GM23338 (cell line): ENCODE results near the gene EPHA6. TPM values are rescaled to one million over a fixed set of nuclear protein-coding genes. Genes with fewer than 3 reads are reported as not detected.

Source experiments
- ATAC-seq: fragments of 200-7000 bp; cut with Tn5 transposase; 3 replicates; pipeline ENCODE4 v1.9.1; 2020
- DNase-seq: peaks from one replicate; pipeline ENCODE4 v3.0.0-alpha.2; 2015; ENCODE audit warnings: low spot score
- H2AFZ ChIP-seq: fragments of 200-600 bp; sonication (generic); 2 replicates; pipeline ENCODE4 v1.8.0; 2016; ENCODE audit warnings: antibody characterized with exemption, mild to moderate bottlenecking, moderate library complexity
- H3F3A ChIP-seq: fragments of 200-600 bp; sonication (generic); replicated peaks from 2 replicates; pipeline ENCODE4 v1.8.0; 2017; ENCODE audit warnings: antibody characterized with exemption, mixed run types, low read depth
- H3K27ac ChIP-seq: fragments of 200-600 bp; sonication (generic); 2 replicates; pipeline ENCODE4 v1.6.1; 2016; ENCODE audit warnings: low read depth
- H3K27me3 ChIP-seq: fragments of 200-600 bp; sonication (generic); 2 replicates; pipeline ENCODE4 v1.8.0; 2016; ENCODE audit warnings: mild to moderate bottlenecking, mixed run types, moderate library complexity; ENCODE audit not compliant: insufficient read depth
- H3K36me3 ChIP-seq: fragments of 200-600 bp; sonication (generic); 2 replicates; pipeline ENCODE4 v1.8.0; 2016; ENCODE audit warnings: mild to moderate bottlenecking; ENCODE audit not compliant: insufficient read depth
- H3K4me1 ChIP-seq: fragments of 200-600 bp; sonication (generic); 2 replicates; pipeline ENCODE4 v1.8.0; 2016; ENCODE audit warnings: mild to moderate bottlenecking, moderate library complexity; ENCODE audit not compliant: insufficient read depth
- H3K4me2 ChIP-seq: fragments of 200-600 bp; sonication (generic); 2 replicates; pipeline ENCODE4 v1.7.1; 2017; ENCODE audit warnings: mixed run types
- H3K4me3 ChIP-seq: fragments of 200-600 bp; sonication (generic); 2 replicates; pipeline ENCODE4 v1.6.1; 2016; ENCODE audit warnings: mixed run types
- H3K79me2 ChIP-seq: fragments of 200-600 bp; sonication (generic); replicated peaks from 2 replicates; pipeline ENCODE4 v1.8.0; 2017; ENCODE audit warnings: mild to moderate bottlenecking; ENCODE audit not compliant: insufficient read depth
- H3K9me2 ChIP-seq: fragments of 200-600 bp; sonication (generic); 2 replicates; pipeline ENCODE4 v1.8.0; 2017; ENCODE audit not compliant: insufficient read depth
- H4K20me1 ChIP-seq: fragments of 200-600 bp; sonication (generic); replicated peaks from 2 replicates; pipeline ENCODE4 v1.8.0; 2017; ENCODE audit warnings: mild to moderate bottlenecking; ENCODE audit not compliant: insufficient read depth
- H3K27ac Mint-ChIP-seq: 2 replicates; pipeline ENCODE4 v1.8.0; 2020; ENCODE audit warnings: inconsistent platforms, mild to moderate bottlenecking, moderate library complexity, mixed read lengths
- H3K27me3 Mint-ChIP-seq: 3 replicates; pipeline ENCODE4 v1.8.0; 2022; ENCODE audit warnings: low read depth, mild to moderate bottlenecking, moderate library complexity, mixed read lengths, inconsistent platforms; ENCODE audit not compliant: insufficient read depth, poor library complexity
- H3K36me3 Mint-ChIP-seq: 3 replicates; pipeline ENCODE4 v1.8.0; 2021; ENCODE audit warnings: low read depth, mild to moderate bottlenecking, inconsistent platforms, moderate library complexity, mixed read lengths
- H3K4me1 Mint-ChIP-seq: 3 replicates; pipeline ENCODE4 v1.8.0; 2020; ENCODE audit warnings: mild to moderate bottlenecking, inconsistent platforms, mixed read lengths
- H3K4me3 Mint-ChIP-seq: 3 replicates; pipeline ENCODE4 v1.8.0; 2021; ENCODE audit warnings: moderate library complexity, mild to moderate bottlenecking, inconsistent platforms, mixed read lengths
- H3K9me3 Mint-ChIP-seq: 3 replicates; pipeline ENCODE4 v1.8.0; 2020; ENCODE audit warnings: moderate library complexity, mild to moderate bottlenecking, inconsistent platforms, mixed read lengths
- CREB1 ChIP-seq: fragments of 250-450 bp; sonication (Bioruptor Pico); IDR thresholded peaks from 2 replicates; pipeline ENCODE4 v1.5.0; 2020; ENCODE audit warnings: low read depth, mild to moderate bottlenecking, moderate library complexity
- JUNB ChIP-seq: IDR thresholded peaks from one replicate; pipeline ENCODE4 v1.6.1; 2016; ENCODE audit warnings: antibody characterized with exemption; ENCODE audit not compliant: unreplicated experiment
- NANOG ChIP-seq: IDR thresholded peaks from 2 replicates; pipeline ENCODE4 v1.6.1; 2016; ENCODE audit warnings: antibody characterized with exemption, borderline replicate concordance
- POLR2AphosphoS5 ChIP-seq: IDR thresholded peaks from 2 replicates; pipeline ENCODE4 v1.6.1; 2016; ENCODE audit warnings: antibody characterized with exemption, low read depth
- STAT1 ChIP-seq: IDR thresholded peaks from one replicate; pipeline ENCODE4 v1.6.1; 2016; ENCODE audit warnings: antibody characterized with exemption; ENCODE audit not compliant: unreplicated experiment
- ZNF114 ChIP-seq: fragments of 250-450 bp; sonication (Bioruptor Pico); IDR thresholded peaks from 2 replicates; pipeline ENCODE4 v1.5.0; 2020; ENCODE audit warnings: mild to moderate bottlenecking, moderate library complexity
- ZNF331 ChIP-seq: fragments of 250-450 bp; sonication (Bioruptor Pico); IDR thresholded peaks from 2 replicates; pipeline ENCODE4 v1.5.0; 2020; ENCODE audit warnings: low read depth, mild to moderate bottlenecking, moderate library complexity
- polyA plus RNA-seq: library from polyadenylated mRNA; unstranded; fragments of >200 nt; fragmentation: Nextera tagmentation; extraction: Ambion mirVana; gene quantifications from 2 replicates; pipeline ENCODE4 v1.2.1, GENCODE V29; 2016
- total RNA-seq: library from RNA; depleted of rRNA; stranded (reverse); fragments of >200 nt; shearing (Covaris generic); gene quantifications from 2 replicates; pipeline ENCODE4 v1.2.3, GENCODE V29; 2014
- TF ChIP-seq, protein P1 (sequence below): fragments of 250-450 bp; sonication (Bioruptor Pico); IDR thresholded peaks from 2 replicates; pipeline ENCODE4 v1.5.0; 2020; ENCODE audit warnings: mild to moderate bottlenecking, moderate library complexity
- TF ChIP-seq, protein P2 (sequence below): IDR thresholded peaks from one replicate; pipeline ENCODE4 v1.6.1; 2018; ENCODE audit warnings: antibody characterized with exemption; ENCODE audit not compliant: unreplicated experiment
- TF ChIP-seq, protein P3 (sequence below): IDR thresholded peaks from 2 replicates; pipeline ENCODE4 v1.6.1; 2016; ENCODE audit warnings: antibody characterized with exemption

EPHA6 gene
- total and polyA plus RNA-seq, 2 experiments from 2014 or later: 0.37 to 2.6 TPM

DNA sequence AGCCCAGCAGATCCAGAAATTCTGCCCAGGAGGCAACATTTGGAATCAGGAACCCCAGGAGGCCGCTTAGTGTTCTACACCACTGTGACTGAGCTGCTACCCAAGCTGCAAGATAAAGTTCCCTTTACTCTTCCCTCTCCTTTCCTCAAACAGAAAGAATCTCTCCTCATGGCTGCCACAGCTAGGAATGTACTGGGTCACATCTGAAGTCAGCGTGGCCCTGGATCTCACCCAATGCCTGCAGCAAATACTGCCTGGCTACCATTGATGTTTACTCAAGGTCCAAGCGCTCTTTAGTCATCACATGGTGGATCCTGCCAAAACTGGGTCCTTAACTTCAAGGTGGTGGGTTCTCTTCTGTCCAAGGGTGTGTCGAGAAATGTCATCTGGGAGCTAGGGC lies 382.7 kb downstream of the EPHA6 start:
- TF ChIP-seq POLR2AphosphoS5 (no peak), ZNF114 (CRISPR knock-in tag) (no peak), NANOG (no peak), ZNF331 (CRISPR knock-in tag) (no peak), JUNB (no peak), STAT1 (no peak), CREB1 (no peak)
- TF ChIP-seq, protein P1, sequence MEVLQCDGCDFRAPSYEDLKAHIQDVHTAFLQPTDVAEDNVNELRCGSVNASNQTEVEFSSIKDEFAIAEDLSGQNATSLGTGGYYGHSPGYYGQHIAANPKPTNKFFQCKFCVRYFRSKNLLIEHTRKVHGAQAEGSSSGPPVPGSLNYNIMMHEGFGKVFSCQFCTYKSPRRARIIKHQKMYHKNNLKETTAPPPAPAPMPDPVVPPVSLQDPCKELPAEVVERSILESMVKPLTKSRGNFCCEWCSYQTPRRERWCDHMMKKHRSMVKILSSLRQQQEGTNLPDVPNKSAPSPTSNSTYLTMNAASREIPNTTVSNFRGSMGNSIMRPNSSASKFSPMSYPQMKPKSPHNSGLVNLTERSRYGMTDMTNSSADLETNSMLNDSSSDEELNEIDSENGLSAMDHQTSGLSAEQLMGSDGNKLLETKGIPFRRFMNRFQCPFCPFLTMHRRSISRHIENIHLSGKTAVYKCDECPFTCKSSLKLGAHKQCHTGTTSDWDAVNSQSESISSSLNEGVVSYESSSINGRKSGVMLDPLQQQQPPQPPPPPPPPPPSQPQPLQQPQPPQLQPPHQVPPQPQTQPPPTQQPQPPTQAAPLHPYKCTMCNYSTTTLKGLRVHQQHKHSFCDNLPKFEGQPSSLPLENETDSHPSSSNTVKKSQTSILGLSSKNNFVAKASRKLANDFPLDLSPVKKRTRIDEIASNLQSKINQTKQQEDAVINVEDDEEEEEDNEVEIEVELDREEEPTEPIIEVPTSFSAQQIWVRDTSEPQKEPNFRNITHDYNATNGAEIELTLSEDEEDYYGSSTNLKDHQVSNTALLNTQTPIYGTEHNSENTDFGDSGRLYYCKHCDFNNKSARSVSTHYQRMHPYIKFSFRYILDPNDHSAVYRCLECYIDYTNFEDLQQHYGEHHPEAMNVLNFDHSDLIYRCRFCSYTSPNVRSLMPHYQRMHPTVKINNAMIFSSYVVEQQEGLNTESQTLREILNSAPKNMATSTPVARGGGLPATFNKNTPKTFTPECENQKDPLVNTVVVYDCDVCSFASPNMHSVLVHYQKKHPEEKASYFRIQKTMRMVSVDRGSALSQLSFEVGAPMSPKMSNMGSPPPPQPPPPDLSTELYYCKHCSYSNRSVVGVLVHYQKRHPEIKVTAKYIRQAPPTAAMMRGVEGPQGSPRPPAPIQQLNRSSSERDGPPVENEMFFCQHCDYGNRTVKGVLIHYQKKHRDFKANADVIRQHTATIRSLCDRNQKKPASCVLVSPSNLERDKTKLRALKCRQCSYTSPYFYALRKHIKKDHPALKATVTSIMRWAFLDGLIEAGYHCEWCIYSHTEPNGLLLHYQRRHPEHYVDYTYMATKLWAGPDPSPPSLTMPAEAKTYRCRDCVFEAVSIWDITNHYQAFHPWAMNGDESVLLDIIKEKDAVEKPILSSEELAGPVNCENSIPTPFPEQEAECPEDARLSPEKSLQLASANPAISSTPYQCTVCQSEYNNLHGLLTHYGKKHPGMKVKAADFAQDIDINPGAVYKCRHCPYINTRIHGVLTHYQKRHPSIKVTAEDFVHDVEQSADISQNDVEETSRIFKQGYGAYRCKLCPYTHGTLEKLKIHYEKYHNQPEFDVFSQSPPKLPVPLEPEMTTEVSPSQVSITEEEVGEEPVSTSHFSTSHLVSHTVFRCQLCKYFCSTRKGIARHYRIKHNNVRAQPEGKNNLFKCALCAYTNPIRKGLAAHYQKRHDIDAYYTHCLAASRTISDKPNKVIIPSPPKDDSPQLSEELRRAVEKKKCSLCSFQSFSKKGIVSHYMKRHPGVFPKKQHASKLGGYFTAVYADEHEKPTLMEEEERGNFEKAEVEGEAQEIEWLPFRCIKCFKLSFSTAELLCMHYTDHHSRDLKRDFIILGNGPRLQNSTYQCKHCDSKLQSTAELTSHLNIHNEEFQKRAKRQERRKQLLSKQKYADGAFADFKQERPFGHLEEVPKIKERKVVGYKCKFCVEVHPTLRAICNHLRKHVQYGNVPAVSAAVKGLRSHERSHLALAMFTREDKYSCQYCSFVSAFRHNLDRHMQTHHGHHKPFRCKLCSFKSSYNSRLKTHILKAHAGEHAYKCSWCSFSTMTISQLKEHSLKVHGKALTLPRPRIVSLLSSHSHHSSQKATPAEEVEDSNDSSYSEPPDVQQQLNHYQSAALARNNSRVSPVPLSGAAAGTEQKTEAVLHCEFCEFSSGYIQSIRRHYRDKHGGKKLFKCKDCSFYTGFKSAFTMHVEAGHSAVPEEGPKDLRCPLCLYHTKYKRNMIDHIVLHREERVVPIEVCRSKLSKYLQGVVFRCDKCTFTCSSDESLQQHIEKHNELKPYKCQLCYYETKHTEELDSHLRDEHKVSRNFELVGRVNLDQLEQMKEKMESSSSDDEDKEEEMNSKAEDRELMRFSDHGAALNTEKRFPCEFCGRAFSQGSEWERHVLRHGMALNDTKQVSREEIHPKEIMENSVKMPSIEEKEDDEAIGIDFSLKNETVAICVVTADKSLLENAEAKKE (CRISPR knock-in tag): no peak
- TF ChIP-seq, protein P2, sequence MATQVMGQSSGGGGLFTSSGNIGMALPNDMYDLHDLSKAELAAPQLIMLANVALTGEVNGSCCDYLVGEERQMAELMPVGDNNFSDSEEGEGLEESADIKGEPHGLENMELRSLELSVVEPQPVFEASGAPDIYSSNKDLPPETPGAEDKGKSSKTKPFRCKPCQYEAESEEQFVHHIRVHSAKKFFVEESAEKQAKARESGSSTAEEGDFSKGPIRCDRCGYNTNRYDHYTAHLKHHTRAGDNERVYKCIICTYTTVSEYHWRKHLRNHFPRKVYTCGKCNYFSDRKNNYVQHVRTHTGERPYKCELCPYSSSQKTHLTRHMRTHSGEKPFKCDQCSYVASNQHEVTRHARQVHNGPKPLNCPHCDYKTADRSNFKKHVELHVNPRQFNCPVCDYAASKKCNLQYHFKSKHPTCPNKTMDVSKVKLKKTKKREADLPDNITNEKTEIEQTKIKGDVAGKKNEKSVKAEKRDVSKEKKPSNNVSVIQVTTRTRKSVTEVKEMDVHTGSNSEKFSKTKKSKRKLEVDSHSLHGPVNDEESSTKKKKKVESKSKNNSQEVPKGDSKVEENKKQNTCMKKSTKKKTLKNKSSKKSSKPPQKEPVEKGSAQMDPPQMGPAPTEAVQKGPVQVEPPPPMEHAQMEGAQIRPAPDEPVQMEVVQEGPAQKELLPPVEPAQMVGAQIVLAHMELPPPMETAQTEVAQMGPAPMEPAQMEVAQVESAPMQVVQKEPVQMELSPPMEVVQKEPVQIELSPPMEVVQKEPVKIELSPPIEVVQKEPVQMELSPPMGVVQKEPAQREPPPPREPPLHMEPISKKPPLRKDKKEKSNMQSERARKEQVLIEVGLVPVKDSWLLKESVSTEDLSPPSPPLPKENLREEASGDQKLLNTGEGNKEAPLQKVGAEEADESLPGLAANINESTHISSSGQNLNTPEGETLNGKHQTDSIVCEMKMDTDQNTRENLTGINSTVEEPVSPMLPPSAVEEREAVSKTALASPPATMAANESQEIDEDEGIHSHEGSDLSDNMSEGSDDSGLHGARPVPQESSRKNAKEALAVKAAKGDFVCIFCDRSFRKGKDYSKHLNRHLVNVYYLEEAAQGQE: no peak
- TF ChIP-seq, protein P3, sequence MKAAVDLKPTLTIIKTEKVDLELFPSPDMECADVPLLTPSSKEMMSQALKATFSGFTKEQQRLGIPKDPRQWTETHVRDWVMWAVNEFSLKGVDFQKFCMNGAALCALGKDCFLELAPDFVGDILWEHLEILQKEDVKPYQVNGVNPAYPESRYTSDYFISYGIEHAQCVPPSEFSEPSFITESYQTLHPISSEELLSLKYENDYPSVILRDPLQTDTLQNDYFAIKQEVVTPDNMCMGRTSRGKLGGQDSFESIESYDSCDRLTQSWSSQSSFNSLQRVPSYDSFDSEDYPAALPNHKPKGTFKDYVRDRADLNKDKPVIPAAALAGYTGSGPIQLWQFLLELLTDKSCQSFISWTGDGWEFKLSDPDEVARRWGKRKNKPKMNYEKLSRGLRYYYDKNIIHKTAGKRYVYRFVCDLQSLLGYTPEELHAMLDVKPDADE: no peak
- Mint-ChIP-seq H3K4me1 (peaks cover 14% of the 10 kb centered on the region), H3K4me3 (no peak overlapping the region), H3K27ac (no peak overlapping the region), H3K27me3 (no peaks in the 10 kb centered on the region), H3K9me3 (no peaks in the 10 kb centered on the region), H3K36me3 (no peaks in the 10 kb centered on the region)
- H4K20me1 ChIP-seq: no peaks in the 10 kb centered on the region
- no peaks in the 10 kb centered on the region for H3K79me2 ChIP-seq
- no peak overlapping the region for H3K27ac ChIP-seq
- no peaks in the 10 kb centered on the region for H3K36me3 ChIP-seq
- ATAC-seq (no peak), DNase-seq (no peak)
- H3K4me1 ChIP-seq: peaks cover 4% of the 10 kb centered on the region; the same call in 1 of the 2 replicates
- H3F3A ChIP-seq: no peaks in the 10 kb centered on the region
- no peaks in the 10 kb centered on the region for H3K27me3 ChIP-seq
- no peak overlapping the region for H2AFZ ChIP-seq
- 0 out of 2 replicates have a peak, but pooled peaks cover 6% of the 10 kb centered on the region for H3K9me2 ChIP-seq
- no peak overlapping the region for H3K4me3 ChIP-seq
- no peak overlapping the region for H3K4me2 ChIP-seq
